HG03575 (cell line): ENCODE results near the gene HES4.
"Not testable (repeated sequence)": the region's sequence is repeated elsewhere in the genome, so short reads cannot be mapped to it uniquely, and the experiment has no call there.

ENCODE experiments used
- ATAC-seq: cut with Tn5 transposase; IDR thresholded peaks from one replicate; pipeline ENCODE4 v1.9.1; 2021; ENCODE audit not compliant: unreplicated experiment, insufficient number of reproducible peaks, low FRiP score; ENCODE audit errors: extremely low read depth

Gene HES4

DNA sequence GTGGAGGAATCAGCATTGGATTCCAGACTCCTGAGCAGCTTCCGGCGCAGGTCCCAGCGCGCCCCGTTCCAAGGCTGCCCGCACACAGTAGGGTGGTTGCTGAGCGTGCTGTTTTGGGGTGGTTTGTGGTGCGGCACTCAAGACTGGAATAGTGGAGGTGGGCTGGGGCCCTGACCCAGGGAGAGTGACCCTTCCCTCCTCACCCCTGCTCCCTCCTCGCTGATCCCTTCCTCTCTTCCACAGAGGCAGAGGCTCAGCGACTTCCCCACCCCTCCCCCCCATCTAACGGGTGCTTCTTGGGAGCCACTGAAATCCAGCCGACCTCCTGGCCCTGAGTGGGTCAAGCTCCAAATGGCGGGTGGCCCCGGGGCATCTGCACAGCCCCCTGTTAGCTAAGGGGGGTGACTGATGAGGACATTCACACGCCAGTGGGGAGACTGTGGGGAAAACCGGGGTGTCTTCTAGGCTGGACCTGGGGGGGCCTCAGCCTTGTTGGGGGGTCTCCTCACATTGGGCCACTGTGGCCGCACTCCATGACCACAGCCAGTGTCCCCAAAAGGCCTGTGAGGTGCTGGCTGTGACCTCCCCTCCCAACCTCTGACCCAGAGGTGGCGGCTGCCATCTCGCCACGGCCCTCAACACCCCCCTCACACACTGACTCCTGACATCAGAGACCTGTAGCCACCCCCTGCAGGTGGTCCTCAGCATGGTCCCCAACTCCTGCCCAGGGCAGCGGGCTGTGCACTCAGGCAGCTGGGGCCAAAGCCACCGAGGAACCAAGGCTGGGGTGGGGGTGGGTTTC is 3.9 kb upstream of the HES4 start:
- no peak for ATAC-seq

DNA sequence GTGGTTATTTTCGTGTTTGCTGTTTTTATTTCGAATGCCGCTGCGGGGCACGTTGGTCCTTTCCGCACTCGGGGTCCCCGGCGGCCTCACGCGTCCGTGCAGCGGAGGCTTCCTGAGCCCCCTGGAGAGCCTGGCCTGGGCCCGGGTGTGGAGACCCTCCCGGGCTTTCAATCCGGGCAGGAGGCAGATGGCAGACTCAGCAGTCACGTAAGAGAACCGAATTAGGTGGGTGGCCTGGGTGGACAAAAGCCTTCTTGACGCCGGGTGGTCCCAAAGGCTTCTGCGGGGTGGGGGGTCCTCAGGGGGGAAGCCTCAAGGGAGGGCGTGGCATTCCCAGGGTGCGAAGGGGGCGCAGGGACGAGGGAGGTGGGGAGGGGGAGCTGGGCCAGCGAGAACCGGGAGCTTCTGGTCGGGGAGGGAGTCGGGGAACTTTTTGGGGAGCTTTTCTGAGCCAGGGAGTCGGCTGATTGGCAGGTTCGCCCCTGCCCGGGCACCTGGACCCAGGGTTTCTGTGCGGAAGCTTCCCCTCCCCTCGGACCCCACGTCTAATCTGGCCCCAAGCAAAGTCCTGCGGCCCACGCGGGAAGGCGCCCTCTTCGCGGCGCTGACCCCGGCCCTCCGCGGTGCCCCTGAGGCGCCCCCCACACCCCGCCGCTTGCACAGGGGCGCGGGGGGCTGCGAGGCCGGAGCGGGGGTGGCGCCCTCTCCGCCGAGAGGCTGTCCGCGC is 1.3 kb upstream of the HES4 start:
- no peak for ATAC-seq

DNA sequence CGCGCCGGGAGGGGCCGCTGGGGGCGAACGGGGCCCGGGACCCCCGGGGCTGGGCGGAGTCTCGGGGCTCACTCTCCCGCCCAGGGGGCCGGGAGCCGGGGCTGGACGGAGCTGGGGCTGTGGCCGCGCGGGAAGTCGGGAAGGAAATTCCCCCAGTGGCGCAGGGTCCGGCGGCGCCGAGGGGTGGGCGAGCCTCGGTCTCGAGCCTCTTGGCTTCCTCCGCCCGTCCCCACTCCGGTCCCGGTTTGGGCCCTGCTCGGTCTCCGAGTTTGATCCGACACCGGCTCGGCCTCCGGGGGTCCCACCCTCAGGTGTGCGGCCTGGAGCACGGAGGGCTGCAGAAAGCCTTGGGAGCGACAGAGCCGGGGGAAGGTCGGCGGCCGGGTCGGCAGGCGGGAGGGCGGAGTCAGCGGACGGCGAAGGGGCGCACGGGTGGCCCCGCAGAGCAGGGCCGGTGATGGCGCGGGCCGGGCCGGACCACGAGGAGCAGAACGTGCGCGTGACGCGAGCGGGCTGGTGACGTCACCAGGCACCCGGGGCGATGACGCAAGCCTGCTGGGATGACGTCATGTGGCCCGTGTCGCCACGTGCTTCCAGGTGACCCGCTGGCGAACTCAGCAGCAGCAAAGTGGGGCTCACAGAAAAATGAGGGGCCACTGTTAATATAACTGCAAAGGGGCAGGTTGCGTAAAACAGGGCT is 610 bp upstream of the HES4 start:
- ATAC-seq, result no peak

DNA sequence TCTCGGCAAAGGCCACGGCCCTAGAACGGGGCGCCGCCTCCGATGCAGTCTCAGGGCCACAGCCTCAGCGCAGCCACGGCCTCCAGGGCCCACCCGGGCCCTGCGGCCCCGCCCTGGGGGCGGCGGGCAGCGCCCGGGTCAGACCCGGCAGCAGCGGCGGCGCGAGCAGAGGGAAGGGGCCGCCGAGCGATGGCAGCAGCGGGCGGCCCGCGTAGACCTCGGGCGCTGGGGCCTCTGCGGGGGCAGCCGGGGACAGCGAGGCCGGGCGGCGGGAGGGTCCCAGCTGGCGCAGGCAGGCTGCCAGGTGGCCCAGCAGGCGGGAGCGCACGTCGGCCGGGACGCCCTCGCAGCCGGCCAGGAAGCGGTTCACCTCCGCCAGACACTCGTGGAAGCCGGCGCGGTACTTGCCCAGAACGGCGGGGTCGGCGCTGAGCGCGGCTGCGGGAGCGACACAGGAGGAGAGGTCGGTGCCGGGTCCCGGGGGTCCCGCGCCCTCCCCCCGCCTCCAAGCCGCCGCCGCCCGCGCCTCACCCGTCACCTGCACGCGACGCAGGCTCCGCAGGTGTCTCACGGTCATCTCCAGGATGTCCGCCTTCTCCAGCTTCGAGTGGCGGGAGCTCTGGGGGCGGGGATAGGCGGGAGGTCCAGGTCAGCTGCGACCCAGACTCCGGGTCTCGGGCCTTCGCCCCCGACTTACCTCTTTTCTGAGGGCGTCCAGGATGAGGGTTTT is 737 bp downstream of the HES4 start:
- ATAC-seq, result no peak

DNA sequence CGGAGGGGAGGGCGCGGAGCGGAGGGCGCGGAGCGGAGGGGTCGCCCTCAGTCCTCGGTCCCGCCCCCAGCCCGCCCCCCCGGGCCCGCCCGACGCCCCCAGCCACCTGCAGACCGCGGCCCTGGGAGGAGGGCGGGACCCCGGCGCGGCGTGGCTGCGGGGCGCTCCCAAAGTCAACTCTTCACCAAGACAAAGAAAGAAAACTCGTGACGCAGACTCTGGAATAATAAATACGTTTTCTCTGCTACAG is 1.2 kb downstream of the HES4 start:
- ATAC-seq, result no peak

DNA sequence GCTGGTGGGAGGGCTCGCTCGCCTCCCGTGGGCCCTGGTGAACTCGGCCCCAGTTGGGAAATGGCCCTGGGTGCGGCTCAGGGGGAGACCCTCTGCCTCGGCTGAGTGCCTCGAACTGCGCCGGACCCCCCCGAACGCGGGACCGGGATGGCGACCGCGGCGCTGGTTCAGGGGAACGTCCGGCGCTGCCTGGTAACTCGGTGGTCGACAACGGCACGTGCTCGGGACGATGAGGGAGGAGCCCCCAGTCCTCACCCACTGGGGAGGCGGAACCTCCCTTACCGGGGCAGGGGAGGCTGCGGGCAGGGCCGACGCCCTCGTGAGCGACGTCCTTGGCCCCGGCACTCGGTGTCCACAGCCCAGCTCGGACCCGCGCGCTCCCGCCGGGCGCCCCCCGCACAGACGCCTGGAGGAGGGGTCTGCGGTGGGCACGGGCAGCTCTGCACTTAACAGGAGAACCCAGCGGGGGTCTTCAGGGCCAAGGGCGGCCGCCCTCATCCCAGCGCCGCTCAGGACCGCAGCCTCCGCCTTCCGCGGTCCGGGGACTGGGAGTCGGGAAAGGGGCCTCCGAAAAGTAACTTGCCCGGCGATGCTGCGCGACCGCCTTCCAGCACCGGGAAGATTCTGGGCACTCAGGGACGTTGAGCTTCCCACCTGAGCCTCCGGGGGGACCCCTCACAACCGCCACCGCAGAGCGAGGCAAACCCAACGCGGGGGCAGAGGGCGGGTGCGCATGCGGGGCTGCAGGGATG is 1.7 kb downstream of the HES4 start:
- ATAC-seq, result no peak

DNA sequence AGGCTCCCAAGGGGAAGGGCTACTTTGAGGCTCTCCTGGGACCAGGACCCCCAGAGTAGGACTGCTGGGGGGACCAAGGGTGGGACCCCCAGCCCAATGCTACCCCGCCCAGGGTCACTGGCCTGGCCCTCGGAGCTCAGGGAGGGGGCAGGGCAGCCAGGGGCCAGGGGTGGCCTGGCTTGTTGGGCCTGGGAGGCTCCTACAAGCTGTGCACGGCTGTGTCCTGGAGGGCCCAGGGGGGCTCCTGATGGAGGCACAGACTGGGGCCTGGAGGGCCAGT is 2.2 kb downstream of the HES4 start:
- no peak for ATAC-seq

DNA sequence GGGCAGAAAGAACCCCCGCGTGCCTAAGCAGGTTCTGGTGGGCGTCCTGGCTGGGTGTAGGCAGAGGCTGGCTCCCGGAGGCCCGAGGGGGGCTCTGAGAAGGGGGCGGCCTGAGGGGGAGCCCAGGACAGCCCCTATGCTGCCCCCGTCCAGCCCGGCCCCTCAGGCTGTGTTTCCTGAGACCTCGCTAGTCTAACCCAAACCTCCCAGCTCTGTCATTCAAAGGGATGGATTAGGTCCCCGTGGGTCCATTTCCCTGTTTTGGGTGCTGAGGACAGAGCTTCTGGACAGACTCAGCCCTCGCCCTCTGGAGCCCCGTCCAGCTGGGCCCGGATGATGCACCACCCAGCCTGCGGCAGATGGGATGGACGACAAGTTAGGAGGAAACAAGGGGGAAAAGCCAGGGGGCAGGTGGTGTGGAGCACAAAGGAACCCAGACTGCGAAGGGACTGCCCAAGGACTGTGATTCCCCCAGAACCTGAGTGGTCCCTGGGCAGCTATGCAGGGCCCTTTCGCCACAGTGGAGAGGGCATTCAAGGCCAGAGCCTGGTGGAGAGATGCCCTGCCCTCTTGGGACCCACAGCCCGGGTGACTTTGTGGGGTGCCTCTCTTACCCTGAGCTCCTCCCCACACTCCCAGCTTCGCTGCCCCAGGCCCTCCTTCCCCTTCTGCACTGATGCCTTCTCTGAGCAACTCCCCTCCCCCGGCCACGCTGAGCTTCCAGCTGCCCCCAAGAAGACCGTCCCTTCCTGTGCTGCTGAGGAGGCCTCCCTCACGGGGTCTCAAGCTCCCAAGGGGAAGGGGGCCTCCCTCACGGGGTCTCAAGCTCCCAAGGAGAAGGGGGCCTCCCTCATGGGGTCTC is 2.8 kb downstream of the HES4 start:
- no peak for ATAC-seq

DNA sequence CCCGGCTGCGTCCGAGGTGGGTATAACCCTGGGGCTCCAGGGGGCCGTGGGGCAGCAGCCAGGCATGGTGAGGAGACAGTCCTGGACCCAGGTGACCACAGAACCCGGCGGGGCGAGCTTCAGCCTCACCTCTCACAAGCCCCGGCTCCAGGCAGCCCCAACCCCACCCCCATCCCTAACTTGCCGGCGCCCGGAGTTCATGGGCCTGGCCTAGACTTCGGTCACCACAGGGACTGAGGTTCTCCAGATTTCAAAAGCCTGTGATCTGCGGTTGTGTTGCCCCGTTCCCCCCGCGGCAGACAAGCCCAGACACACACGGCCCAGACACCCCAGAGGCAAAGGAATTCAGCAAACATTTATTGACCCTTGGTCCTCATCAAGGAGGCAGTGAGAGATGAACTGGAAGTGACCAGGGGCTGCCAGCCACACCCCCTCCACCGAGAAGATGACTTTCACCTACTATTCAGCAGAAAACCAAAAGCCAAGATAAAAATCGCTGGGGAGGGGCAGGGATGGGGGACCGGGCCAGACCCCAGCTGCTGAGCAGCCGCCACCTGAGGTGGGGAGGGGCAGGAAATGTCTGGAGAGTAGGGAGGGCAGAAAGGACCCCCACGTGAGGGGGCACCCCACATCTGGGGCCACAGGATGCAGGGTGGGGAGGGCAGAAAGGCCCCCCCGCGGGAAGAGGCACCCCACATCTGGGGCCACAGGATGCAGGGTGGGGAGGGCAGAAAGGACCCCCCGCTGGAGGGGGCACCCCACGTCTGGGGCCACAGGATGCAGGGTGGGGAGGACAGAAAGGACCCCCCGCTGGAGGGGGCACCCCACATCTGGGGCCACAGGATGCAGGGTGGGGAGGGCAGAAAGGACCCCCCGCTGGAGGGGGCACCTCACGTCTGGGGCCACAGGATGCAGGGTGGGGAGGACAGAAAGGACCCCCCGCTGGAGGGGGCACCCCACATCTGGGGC is 3.9 kb downstream of the HES4 start:
- ATAC-seq, result no peak

DNA sequence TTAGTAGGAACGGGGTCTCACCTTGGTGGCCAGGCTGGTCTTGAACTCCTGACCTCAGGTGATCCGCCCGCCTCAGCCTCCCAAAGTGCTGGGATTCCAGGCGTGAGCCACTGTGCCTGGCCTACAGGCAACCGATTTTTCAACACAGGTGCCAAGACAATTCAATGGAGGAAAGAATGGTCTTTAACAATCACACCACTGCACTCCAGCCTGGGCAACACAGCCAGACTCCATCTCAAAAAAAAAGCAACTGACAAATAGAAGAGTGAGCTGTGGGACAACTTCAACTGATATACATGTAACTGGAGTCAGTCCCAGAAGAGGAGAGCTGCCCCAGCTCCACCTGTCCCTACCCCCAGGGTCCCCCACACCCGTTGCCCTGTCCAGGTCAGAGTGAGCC is 5.4 kb downstream of the HES4 start:
- not testable (repeated sequence) for ATAC-seq

DNA sequence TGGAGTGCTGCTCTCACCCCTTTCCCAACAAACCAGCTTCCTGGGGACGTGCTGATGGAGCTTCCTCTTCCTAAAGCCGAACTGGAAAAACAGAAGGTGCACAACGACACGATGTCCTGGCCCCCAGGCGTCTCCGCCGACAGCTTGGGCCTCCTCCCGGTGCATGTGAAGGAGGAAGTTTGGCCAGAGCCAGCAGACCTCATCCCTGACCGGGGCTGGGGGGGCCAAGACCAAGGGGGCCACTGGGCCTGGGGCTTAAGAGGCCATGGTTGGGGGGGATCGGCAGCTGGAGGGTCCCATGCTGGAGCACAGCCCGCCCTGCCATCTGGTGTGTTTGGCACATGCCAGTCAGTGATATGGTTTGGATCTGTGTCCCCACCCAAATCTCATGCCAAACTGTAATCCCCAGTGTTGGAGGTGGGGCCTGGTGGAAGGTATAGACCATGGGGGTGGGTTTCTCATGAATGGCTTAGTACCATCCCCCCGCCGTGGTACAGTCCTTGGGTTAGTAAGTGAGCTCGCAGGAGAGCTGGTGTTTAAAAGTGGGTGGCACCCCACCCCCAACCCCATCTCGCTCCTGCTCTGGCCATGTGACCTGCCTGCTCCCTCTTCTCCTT is 6.4 kb downstream of the HES4 start:
- no peak for ATAC-seq

DNA sequence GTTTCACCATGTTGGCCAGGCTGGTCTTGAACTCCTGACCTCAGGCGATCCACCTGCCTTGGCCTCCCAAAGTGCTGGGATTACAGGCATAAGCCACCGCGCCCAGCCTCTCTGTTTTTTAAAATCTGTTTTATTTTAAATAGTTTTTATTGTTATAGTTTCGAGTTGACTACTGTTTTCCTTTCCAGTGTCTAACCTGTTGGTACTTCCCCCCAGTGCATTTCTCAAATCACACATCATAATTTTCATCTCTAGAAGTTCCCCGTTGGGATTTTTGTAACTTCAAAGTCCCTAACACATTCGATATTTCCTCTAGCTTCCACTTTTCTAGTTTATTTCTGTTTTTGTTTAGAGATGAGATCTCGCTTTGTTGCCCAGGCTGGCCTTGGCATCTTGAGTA is 7.5 kb downstream of the HES4 start:
- no peak for ATAC-seq

DNA sequence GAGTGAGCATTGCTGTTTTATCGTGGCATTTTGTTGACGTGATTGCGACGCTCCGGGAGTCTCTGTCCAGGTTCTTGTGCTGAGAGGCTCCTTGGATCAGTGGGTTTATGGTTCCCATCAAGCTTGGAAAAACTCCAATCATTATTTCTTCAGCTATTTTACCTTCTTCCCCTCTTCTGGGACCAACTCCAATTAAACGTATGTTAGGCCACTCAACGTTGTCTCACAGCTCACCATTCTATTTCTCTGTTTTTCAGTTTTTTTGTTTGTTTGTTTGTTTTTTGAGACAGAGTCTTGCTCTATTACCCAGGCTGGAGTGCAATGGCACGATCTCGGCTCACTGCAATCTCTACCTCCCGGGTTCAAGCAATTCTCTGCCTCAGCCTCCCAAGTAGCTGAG is 8.0 kb downstream of the HES4 start:
- no peak for ATAC-seq

DNA sequence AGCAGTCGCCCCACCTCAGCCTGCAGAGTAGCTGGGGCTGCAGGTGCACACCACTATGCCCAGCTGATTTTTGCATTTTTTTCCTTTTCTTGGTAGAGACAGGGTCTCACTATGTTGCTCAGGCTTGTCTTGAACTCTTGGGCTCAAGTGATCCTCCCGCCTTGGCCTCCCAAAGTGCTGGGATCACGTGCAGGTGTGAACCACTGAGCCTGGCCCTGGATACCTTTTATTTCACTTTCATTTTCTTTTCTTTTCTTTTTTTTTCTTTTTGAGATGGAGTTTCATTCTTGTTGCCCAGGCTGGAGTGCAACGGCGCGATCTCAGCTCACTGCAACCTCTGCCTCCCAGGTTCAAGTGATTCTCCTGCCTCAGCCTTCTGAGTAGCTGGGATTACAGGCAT is 8.6 kb downstream of the HES4 start:
- ATAC-seq, result not testable (repeated sequence)

DNA sequence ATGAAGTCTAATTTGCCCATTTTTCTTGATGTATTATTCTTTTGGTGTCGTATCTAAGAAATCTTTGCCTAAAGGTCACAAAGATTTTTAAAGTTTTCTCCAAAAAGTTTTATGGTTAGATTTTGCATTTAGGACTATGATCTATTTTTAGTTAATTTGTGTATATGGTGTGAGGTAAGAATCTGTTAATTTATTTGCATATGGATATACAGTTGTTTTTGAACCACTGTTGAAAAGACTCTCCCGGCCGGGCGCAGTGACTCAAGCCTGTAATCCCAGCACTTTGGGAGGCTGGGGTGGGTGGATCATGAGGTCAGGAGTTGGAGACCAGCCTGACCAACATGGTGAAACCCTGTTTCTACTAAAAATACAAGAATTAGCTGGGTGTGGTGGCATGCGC is 11.8 kb downstream of the HES4 start:
- ATAC-seq, result not testable (repeated sequence)

DNA sequence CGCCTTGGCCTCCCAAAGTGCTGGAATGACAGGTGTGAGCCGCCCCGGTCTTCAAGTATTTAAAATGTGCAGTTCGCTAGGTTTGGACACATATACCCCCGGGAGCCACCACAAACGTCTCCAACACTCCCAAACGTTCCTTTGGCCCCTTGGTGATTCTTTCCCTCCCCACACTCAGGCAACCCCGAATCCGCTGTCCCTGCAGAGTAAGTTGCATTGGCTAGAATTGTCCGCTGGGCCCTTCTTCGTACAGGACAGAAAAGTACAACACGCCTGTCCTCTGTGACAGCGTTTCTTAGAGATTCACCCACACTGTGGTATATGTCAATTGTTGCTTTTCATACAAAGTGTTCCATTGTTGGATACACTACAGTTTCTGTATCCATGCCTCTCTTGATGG is 14.8 kb downstream of the HES4 start:
- no peak for ATAC-seq

DNA sequence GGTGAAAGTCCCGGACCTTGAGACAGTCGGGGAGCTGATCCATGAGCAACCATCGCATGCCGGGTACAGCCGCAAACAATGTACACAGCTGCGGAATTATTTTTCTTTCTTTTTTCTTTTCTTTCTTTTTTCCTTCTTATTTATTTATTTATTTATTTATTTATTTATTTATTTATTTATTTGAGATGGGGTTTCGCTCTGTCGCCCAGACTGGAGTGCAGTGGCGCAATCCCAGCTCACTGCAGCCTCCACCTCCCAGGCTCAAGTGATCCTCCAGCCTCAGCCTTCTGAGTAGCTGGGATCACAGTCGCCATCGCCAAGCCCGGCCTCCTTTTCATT is 15.5 kb downstream of the HES4 start:
- ATAC-seq, result no peak
